Measurements from ENCODE around the gene TRIM66.

Gene TRIM66

DNA sequence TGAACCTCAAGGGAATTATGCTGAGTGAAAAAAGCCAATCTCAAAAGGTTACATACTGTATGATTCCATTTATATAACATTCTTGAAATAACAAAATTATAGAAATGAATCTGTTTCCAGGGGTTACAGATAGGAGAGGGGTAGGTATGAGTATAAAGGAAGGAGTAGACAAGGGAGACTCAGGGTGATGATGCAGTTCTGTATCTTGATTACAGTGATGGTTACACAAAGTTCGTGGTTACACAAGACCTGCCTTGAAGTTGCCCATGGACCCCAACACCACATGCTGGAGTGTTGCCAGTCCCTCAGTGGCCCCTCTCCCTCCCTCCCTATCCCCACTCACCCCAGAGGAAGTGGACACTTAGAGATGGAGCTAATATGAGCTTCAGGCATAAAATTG is 108.7 kb downstream of the TRIM66 start:
- no peak for DNase-seq (ENCODE audit: low read depth, low spot score)

DNA sequence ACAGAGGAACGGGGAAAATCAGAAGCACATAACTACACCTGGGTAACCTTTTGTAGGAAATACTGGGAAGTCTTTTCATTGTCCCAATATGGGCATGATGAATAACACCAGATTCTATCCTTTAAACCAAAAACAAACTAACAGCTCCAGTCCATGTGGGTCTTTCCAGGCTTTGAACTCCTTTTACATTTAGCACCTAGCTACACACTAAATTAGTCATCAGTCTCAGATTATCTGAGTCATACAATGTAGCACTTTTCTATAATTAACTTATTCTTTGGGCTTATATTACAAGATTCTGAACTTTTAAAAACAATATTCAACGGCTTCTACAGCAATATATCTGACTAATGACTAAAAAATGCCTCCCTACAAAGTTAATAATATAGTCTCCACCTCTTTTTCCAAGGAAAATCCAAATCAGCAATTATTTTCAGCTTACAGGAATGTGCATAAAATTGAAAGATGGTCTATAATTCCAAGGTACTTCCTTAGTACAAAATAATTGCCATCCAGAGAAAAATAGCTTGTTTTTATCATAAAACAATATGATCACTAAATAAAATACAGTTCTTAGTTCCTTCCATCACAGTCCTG is 114.8 kb downstream of the TRIM66 start:
- no peak for DNase-seq (ENCODE audit: low read depth, low spot score)

DNA sequence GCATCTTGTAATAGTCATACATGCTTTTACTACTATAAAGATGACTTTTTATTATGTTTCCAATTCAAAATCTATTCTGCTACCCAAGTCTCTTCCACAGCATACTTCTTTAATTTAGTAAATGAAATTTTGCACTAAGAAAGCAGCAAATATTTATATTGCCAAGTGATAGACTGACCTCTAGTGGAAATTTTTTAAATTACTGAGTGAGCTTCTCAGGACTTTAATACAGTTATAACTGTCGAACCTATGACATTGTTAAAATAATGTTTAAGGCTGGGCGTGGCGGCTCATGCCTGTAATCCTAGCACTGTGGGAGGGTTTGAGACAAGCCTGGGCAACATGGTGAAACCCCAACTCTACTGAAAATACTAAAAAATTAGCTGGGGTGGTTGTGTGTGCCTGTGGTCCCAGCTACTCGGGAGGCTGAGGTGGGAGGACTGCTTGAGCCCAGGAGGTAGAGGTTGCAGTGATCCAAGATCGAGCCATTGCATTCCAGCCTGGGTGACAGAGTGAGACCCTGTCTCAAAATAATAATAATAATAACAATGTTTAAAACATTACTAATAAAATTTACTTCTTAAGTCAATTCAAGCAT is 115.8 kb downstream of the TRIM66 start:
- DNase-seq (ENCODE audit: low read depth, low spot score), result no peak

DNA sequence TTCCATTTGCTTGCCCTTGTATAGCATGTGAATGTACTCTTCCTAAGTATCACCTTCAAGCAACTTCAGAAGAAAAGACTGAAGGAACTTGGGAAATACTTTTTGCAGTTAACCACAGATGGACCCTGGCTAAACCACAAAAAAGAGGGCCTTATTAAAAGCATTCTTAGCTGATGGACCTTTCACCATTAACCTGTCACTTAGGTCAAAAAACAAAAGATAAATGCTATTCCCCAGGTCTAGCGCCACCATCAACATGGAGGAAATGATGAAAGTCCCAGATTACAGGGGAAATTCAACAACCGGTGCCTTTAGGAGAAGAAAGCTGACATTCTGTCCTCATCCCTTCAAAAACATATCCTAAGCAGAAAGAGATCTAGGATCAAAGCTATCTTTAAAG is 117.9 kb downstream of the TRIM66 start:
- DNase-seq (ENCODE audit: low read depth, low spot score), result no peak
